GM18507 (cell line): ENCODE data around the gene PUM2.
A peak's percentile ranks its signal among the peaks of the same experiment; 100 is the strongest.

Source experiments
- DNase-seq: peaks from one replicate; pipeline ENCODE4 v3.0.0; 2011; ENCODE audit warnings: low read depth; ENCODE audit not compliant: insufficient read length; ENCODE audit errors: extremely low spot score
- FAIRE-seq: peaks from 2 replicates; lab custom pipeline; 2011; peaks lifted over from hg19 to GRCh38; lab: Jason Lieb, UNC

Gene PUM2

GRCh38 chr2:20212459-20212870, 138.2 kb downstream of the PUM2 start:
- peak; percentile 73 for FAIRE-seq
- DNase-seq: no peak

- DNase-seq (no peak), FAIRE-seq (no peak)
Measured at GRCh38 chr2:20211860-20212458, 138.7 kb downstream of the PUM2 start.

- DNase-seq: no peak
- FAIRE-seq: no peak
Measured at GRCh38 chr2:20211420-20211819, 139.2 kb downstream of the PUM2 start.

DNA sequence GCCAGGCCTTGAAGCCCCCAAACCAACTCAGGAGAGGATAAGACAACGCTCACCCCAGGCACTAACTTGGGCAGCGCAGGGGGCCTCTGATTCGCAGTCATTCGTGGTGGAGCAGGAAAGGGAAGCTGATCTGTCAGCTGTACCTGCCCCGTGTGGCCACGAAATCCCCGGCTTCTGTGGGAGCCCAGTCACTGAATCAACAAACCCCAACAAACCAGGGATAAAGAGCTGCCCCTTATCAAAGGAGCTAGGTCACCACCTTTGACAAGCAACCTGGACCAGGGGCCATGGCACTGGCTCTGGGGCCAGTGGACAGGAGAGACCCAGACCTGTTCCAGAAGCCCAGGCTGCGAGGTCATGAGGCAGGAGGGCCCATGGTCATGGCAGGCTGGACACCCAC, 140.2 kb downstream of the PUM2 start:
- DNase-seq: no peak
- no peak for FAIRE-seq

DNA sequence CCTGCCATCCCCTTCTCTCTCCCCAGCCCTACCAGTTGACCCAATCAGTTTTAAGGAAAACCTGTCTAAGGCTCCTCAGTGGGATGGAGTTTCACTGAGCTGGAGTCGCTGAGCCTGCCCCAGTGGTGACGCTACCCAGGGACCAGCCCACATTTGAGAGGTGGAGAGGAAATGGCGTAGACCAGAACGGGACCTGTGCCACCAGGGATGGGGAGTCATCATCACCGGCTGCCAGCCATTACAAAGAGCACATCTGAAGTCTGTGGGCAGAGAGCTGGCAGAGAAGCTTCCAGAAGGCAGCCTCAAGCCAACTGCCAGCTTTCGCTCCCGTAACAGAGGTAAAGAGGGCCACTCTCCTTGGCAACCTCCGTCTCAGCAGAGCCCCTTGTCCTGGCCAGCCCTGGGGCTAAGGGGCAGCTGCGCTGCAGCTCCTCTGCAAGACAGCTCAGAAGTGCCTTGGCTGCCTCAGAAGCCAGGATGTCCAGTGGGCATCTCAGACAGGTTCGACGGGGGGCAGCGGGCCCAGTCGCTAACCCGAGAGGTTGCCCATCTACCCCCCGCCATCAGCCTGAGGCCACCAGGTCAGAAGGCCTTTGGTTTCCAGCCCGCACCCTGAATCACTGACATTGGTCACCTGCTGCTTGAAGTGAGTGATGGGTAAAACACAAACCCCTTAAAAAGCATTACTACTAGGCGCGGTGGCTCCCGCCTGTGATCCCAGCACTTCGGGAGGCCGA, 141.1 kb downstream of the PUM2 start:
- FAIRE-seq: no peak
- DNase-seq: no peak

DNA sequence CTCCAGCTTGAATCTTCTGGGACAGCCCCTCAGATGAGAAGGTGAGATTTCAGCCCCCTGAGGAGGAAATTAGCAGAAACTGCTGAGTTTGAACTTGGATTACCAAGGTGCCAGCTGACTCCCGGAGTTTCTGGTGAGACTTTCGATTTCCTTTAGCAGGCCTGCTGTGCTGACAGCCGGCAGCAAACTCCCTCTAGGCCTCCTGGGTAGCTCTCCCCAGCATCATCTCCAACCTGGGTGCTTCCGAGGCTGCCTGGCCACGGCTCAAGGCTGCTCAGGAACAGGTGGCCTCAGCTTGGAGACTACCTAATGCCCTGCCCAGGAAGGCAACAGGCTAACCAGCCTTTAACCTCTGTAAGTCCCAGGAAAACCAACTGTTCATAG, 142.2 kb downstream of the PUM2 start:
- DNase-seq (no peak), FAIRE-seq (peak; percentile 76)

- DNase-seq: peak; percentile 46
Measured at GRCh38 chr2:20207051-20207450, 143.6 kb downstream of the PUM2 start.

DNA sequence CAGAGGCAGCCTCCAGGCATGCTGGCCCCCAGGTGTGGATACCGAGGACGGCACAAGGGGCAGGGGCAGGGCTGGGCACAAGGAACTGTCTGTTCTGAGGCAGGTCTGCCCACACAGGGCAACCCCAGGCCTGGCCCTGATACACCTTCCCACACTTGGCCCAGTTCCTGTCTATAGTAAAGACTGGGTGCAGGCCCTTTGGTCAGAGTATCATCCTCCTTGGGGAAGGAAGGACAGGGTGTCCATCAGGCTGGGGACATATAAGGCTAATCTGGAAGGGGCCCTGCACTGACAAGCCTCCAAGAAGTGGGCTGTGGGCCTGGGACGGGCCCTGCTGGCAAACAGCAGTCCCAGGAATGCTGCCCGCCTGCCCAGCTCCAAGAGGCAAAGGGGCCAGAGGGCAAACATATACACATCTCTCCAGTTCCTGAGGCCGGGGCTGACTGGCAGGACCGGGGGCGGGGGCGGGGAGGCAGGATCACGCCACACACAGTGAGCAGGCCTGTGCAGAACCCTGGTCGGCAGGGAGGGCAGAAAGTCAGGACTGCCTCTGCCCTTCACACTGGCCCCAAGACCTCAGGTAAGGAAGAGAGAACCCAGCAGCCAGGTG, 144.6 kb downstream of the PUM2 start:
- DNase-seq: no peak
- FAIRE-seq: no peak

More at GRCh38 chr2:20207051-20207450, 143.6 kb downstream of the PUM2 start:
- FAIRE-seq: peak; percentile 85

GRCh38 chr2:20205069-20205468, 145.6 kb downstream of the PUM2 start:
- DNase-seq (no peak), FAIRE-seq (no peak)

GRCh38 chr2:20203521-20204225, 147.0 kb downstream of the PUM2 start:
- no peak for FAIRE-seq
- no peak for DNase-seq

DNA sequence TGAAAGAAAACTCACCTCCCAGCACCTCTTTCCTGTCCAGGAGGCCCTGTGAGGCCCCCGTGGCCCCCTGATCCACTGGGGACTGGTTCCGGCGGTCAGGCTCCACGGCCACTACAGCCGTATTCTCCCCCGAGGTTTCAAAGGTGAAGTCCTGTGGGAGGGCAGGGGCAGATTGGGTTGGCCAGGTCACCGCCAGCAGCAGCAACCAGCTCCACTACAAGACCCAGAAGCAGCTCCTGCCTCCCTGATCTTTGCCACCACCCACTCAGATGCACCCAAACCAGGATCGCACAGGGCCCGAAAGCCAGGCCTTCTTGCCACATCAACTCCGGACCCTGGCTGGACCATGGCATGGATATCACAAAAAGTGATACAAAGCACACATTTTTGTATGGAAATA, 147.6 kb downstream of the PUM2 start:
- DNase-seq (no peak), FAIRE-seq (no peak)

DNA sequence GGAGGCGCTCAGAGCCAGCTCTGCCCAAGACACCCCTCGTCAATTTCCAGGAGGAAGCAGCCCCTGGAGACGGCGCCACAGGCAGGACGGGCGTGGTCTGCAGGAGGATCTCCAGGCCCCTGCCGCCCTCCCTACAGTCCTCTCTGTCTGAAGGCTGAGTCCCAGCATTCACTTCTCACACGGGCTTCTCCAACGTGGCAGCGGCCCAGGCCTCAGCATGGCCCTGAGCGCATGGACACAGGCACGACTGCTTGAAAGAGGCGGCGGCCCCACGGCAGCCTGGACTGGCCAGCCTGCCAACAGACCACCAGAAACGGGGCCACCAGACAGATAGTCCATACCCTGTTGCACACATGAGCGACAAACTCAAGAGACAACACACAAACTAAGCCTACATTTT, 149.0 kb downstream of the PUM2 start:
- no peak for FAIRE-seq
- DNase-seq: no peak

DNA sequence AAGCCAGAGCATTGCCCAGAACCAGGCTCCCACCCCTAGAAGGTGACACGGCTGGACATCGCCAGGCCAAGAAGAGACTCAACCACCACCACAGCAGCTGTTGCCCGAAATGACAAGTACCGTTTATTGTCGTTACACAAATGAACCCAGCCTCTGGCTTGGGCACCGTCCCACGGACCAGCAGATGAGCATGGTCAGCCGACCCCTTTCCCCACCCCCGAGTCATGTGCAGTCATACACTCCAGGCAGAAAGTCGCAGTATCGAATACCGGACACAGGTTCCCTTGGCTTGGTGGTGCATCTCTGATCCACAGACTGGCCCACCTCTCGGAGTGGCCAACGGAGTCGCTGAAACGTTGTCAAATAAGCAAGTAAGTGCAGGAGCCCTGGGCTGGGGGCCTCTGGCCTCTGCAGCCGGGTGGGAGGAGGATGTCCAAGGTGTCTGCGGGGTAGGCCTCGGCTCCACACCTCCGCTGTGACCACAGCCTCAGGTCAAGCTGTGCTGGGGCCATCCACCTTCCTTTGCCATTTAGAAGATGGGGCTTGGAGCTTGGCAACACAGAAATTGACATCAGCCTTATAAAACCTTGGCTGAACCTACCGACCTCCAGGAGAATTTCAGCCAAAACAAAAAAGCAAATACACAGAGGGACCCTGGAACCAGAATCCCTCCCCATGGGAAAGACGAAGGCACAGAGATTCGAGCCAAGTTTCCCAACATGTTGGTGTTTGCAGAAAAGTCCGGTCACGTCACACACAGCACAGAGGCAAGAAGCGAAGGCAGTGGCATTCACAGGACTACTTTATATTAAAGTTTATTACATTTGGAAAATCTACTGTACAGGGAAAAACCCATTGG, 149.7 kb downstream of the PUM2 start:
- DNase-seq (no peak), FAIRE-seq (no peak)

DNA sequence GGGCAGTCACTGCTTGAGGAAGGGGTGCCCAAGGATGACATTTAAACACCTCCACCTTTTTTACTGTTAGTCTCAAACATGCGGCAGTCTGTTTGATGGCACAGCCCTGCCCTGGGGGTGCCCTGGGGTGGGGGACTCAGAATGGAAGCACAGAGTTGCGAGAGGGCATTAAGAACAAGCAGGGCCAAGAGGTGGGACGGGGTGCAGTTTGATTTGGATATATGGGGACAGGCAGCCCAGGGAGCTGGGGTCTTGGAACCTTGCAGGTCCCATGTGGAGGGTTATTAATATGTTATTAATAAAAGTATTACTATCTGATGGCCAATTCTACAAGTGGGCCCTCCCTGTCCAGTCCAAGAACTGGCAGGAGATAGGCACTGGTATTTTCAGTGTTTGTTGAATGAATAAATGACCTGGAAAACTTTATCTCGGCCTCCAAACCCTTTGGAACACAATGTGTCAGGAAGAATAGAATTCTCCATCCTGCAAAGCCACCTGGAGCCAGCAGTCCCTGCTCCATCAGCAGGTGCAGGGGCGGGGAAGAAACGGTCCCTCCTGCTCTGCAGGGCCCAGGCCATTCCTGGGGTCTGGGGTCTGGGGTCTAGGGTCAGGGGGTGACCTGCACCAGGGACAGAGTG, 150.9 kb downstream of the PUM2 start:
- DNase-seq (no peak), FAIRE-seq (no peak)

GRCh38 chr2:20198796-20199632, 151.6 kb downstream of the PUM2 start:
- no peak for FAIRE-seq
- DNase-seq: no peak
